Urinary bladder (tissue), 4 donors: ENCODE measurements around the gene CTTNBP2. TPM values are rescaled to one million over a fixed set of nuclear protein-coding genes. Genes with fewer than 3 reads are reported as not detected.

Experiments
- DNase-seq: peaks from one replicate; pipeline ENCODE4 v3.0.0-alpha.2; 2015; ENCODE audit errors: extremely low spot score
- H3K27ac ChIP-seq: one replicate; pipeline ENCODE4 v1.5.1; 2013; ENCODE audit warnings: low read depth, mild to moderate bottlenecking, moderate library complexity
- H3K36me3 ChIP-seq: one replicate; pipeline ENCODE4 v1.6.1; 2013; ENCODE audit warnings: mild to moderate bottlenecking, moderate library complexity; ENCODE audit not compliant: insufficient read depth
- H3K4me1 ChIP-seq: one replicate; pipeline ENCODE4 v1.6.1; 2013; ENCODE audit warnings: mild to moderate bottlenecking, moderate library complexity; ENCODE audit not compliant: insufficient read depth
- H3K4me3 ChIP-seq: one replicate; pipeline ENCODE4 v1.5.1; 2013; ENCODE audit warnings: low read depth, low read length
- WGBS: extraction: QIAGEN DNeasy Blood & Tissue Kit; methylation state at CpG from one replicate; pipeline ENCODE4 v1.1.7; 2013; 5-methylcytosine and 5-hydroxymethylcytosine counted together
- polyA plus RNA-seq: library from polyadenylated mRNA; stranded (reverse); fragments of 200-250 nt; gene quantifications from one replicate; pipeline ENCODE4 v1.2.3, GENCODE V29; 2013
- total RNA-seq: library from RNA; depleted of rRNA; stranded (reverse); fragments of >200 nt; gene quantifications from one replicate; pipeline ENCODE4 v1.2.3, GENCODE V29; 2014
- donor health status: healthy with polysubstance abuse.
- donor health status: healthy.

Gene CTTNBP2
- total and polyA plus RNA-seq, 2 donors, result 6.3 to 13.1 TPM

DNA sequence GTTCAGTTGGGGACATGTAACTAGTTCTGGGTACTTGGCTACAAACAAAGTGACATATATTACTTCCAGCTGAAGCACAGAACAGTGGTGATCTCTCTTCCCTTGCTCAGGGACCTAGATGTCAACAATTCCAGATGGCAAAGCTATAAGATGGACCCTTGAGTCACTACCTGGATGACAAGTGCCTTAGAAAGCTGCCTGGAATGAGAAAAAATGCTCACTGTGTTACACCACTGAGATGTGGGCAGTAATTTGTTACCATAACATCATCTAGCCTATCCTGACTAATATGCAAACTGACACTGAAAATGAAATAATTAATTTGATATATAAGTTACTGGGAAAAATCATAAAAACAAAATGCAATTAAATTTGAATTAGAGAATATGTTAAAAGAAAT is 16.4 kb upstream of the CTTNBP2 start:
- Histone ChIP-seq H3K27ac (no peak overlapping the region), H3K36me3 (no peaks in the 10 kb centered on the region)
- no peak for DNase-seq

DNA sequence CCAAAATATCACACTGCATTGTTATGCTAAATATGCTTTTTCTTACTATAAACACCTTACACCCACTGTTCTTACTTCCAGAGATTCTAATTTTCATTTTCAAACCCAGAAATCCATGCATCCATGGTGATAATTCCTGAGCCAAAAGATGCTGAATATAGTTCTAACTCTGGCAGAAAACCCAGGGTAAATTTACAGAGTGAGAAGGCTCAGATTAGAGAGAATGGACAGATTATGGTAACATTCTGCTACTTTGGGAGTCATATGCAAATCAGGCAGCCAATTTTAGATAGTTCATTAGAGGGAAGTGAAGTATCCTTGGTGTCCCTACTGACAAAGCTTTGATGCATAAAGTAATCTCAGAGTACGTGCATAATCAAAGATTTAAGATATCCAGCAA is 15.4 kb upstream of the CTTNBP2 start:
- Histone ChIP-seq H3K36me3 (no peaks in the 10 kb centered on the region), H3K4me1 (no peaks in the 10 kb centered on the region), H3K4me3 (no peak overlapping the region), H3K27ac (no peak overlapping the region)
- DNase-seq, result no peak
- WGBS, result 67% methylated on average over 1 of the region's 1 CpG

More for the DNA sequence above, 16.4 kb upstream of the CTTNBP2 start:
- Histone ChIP-seq H3K4me1 (no peaks in the 10 kb centered on the region), H3K4me3 (no peak overlapping the region)

DNA sequence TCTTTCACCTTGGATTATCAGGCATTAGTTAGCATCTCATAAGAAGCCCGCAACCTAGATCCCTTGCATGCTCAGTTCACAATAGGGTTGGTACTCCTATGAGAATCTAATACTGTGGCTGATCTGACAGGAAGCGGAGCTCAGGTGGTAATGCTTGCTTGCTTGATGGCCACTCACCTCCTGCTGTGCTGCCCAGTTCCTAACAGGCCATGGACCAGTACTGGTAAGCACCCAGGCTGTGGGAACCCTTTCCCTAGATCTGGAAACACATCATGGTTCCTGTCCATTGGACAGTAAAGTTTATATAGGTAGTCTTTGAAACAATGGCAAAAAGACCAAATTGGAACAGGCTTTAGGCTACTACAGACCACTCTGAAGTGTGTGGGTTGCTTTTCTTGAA is 9.4 kb upstream of the CTTNBP2 start:
- H3K4me1 ChIP-seq, result no peaks in the 10 kb centered on the region
- 99% methylated on average over 2 of the region's 2 CpGs for WGBS
- DNase-seq, result no peak
- H3K36me3 ChIP-seq, result no peaks in the 10 kb centered on the region
- no peak overlapping the region for H3K27ac ChIP-seq
- H3K4me3 ChIP-seq, result no peak overlapping the region

DNA sequence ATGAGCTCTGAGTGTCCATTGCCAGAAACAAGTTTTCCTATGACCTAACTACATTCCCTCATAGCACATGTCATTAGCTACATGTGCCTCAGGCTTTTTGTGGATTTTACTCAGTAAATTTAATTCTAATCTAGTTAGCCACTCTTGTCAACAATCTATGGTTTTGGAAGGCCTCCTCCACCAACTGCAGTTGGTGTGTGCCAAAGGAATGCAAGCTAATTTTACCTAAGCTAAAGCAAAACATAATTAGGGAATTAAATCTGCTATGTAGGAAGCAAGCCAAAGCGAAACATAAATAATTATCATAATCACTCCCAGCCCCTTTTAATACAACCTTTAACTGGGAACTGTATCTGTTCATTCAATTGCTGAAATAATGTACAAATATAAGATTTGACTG is 3.5 kb upstream of the CTTNBP2 start:
- no peak for DNase-seq
- WGBS, result 88% methylated on average over 1 of the region's 1 CpG
- H3K4me1 ChIP-seq, result no peaks in the 10 kb centered on the region
- H3K4me3 ChIP-seq, result no peak overlapping the region
- no peaks in the 10 kb centered on the region for H3K36me3 ChIP-seq
- no peak overlapping the region for H3K27ac ChIP-seq

DNA sequence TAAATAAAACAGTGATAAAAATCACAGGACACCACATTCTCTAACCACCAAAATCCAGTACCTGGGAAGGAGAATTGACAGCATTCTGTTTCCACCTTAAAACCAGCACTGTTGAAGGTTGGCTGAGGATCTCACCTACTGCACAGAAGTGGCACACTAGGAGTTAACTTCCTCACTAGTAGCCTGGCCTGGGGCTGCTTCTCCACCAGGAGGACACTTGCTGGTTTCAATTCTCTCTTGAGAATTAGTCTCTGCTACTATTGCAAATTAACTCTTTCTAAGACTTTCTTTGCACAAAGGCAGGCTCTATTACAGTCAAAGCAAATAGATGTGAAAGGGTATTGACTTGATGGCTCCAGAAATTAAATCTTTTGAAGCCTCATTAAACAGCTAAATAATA is 2.3 kb upstream of the CTTNBP2 start:
- no peak for DNase-seq
- Histone ChIP-seq H3K4me3 (no peak overlapping the region), H3K36me3 (no peaks in the 10 kb centered on the region)

DNA sequence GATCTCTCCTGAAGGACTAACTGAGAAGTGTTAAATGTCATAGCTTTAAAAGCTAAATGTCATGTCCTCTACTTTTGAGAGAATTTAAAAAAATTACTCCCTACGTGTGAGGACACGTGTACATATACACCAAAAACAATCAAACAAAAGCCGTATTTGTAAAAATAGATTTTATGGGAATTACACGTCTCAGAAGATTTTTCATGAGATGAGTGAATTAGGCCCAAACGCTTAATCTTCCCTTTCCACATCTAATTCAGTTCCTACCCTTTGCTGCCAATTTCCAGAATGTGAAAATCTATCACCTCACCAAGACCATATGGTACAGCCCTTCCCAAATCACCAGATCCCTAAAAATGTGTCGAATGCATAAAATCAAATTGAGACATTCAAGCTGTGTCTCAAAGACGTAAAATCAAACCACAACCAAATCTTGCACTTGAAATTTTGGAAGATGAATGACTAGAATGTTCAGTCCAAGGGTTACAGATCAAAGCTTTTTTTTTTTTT is 1.0 kb upstream of the CTTNBP2 start:
- WGBS, result 58% methylated on average over 7 of the region's 7 CpGs
- H3K36me3 ChIP-seq, result no peaks in the 10 kb centered on the region
- no peak for DNase-seq
- no peak overlapping the region for H3K4me3 ChIP-seq
- peaks cover 1% of the 10 kb centered on the region for H3K4me1 ChIP-seq
- H3K27ac ChIP-seq, result no peak overlapping the region

More for the DNA sequence above, 2.3 kb upstream of the CTTNBP2 start:
- Histone ChIP-seq H3K4me1 (peaks cover under 1% of the 10 kb centered on the region), H3K27ac (no peak overlapping the region)

DNA sequence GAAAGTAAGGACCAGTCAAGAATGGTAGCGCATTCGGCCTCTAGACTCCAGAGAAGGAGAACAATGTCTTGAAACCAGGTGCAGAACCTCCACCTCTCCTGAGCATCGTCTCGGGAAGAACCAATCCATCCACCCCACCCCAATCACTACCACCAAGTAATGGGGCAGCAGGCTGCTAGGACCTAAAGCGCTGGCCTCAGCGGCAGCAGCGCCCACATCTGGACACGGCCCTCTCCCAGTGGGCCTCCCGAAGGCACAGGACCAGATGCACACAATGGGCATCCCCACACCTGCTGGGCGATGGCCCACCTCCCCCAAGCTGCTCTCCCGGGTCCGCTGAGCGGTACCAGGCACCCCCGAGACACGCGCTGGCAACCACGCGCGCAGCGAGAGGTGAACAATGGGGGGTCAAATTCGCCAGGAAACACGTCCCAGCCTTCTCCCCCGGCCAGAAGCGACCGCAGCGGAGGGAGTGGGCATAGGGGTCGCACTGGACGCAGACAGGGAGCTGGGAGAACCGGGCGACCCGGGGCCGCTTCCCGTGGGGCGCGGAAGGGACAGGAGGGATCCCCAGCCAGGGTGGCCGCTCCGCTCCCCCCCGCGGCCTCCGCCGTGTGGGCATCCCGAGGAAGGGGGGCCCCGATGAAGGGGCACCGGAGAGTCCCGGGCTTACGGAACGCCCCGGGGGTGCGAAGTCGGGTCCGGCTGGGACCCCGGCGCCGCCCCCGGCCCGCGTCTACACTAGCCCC is 506 bp downstream of the CTTNBP2 start:
- DNase-seq, result no peak
- Histone ChIP-seq H3K27ac (no peak overlapping the region), H3K4me3 (peak overlapping the region; percentile 87), H3K4me1 (peaks cover 1% of the 10 kb centered on the region), H3K36me3 (no peaks in the 10 kb centered on the region)
- under 1% methylated on average over 57 of the region's 57 CpGs for WGBS

DNA sequence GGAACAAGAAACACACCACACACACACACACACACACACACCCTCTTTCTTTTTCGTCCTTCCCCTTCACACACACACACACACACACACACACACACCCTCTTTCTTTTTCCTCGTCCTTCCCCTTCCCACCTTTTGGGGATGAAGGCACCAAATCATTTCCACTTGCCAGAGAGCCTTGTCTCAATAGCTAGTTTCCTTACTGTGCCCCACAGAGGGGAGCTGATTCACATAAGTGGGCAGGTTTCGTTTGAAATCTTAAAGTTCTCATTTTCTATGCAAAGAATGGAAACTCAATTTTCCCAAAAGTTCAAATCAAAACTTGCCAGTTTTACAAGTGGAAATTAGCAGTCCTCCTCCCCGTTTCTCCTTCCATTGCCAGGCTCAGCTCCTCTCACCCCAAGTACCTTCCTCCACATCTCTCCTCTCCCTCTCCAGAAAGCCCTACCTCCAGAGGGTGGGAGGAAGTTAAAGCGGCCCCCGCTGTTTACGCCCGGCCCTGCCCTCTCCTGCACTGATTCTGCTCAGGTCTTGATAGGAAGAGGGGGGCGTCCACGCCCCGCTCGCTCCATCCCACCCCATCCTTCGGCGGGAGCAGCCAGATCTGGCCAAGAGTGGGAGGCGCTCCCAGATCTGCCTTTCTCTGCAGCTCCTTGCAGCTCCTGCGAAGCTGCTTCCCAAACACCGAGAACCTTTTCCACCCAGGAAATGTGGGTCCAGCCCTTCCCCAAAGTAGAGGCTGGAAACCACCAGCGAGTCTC is 1.3 kb downstream of the CTTNBP2 start:
- no peak for DNase-seq
- Histone ChIP-seq H3K4me3 (peak overlapping the region; percentile 87), H3K36me3 (no peaks in the 10 kb centered on the region), H3K4me1 (peaks cover 1% of the 10 kb centered on the region), H3K27ac (no peak overlapping the region)
- WGBS, result 3% methylated on average over 18 of the region's 18 CpGs

DNA sequence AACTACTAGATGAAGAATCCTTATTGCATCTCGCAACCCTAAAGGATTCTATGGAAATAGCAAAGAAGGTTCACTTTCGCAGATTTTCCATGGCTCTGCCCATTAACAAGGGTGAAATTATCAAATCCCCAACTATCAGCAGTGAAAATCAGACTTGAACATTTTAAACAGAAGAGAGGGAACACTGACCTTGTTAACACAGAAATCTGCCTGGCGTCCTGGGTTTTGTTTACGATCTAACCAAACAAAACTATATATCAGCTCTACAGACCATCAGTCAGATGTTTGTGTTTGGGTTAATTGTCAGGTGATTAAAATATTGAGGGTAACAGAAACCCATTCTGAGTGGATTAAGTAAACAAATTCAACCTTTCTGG is 1.9 kb downstream of the CTTNBP2 start:
- Histone ChIP-seq H3K4me1 (peaks cover 1% of the 10 kb centered on the region), H3K27ac (no peak overlapping the region), H3K36me3 (no peaks in the 10 kb centered on the region), H3K4me3 (peak overlapping the region; percentile 87)
- DNase-seq, result no peak
- 57% methylated on average over 4 of the region's 4 CpGs for WGBS

DNA sequence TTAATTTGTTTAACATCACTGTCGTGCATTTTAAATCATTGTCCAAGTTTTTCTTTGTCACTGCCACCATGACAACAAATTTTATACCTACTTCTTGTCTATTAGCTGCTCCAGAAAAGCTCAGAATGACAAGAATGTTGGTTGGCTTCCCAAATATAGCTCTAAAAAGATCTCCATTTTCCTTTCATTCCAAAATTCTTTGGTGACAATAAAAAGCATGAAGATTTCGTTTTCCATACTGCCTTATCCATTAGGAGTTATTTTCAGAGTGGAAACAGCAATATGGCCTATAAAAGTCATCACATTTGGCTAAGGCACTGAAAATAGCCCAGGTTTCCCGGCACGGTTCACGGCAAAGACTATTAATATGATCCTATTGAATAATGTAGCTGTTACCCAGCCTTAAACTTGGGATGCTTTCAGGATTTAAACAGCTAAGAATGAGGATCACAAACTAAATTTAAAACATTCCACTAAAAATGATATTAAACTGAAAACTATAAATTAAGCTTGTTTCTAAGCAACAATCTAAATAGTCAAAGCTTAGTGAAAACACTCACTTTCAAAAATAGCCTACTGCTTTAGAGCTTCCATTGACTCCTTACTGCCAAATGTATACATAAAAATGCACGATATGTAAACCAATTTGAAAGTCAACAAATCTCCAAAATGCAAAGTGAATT is 2.7 kb downstream of the CTTNBP2 start:
- no peak overlapping the region for H3K4me3 ChIP-seq
- WGBS, result 30% methylated on average over 6 of the region's 6 CpGs

DNA sequence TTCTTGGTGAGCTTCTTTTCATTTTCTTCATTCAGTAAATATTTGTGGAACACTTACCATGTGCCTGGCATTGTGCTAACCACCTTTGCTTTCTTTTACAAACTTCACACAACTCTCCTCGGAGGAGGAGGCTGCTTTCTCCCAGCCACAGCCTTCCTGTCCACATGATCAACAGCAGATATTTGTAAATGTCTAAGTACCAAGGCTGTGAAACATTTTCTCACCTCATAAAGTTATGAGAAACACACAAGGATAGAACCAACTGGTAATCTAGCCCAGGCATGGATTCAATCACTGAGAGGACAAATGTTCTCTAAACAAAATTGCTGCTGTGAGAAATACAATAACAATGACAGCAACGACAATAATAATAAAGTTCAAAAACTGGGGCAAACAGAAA is 3.9 kb downstream of the CTTNBP2 start:
- peaks cover 1% of the 10 kb centered on the region for H3K4me1 ChIP-seq

More for the DNA sequence above, 2.7 kb downstream of the CTTNBP2 start:
- Histone ChIP-seq H3K36me3 (no peaks in the 10 kb centered on the region), H3K27ac (no peak overlapping the region), H3K4me1 (peaks cover 1% of the 10 kb centered on the region)
- no peak for DNase-seq

DNA sequence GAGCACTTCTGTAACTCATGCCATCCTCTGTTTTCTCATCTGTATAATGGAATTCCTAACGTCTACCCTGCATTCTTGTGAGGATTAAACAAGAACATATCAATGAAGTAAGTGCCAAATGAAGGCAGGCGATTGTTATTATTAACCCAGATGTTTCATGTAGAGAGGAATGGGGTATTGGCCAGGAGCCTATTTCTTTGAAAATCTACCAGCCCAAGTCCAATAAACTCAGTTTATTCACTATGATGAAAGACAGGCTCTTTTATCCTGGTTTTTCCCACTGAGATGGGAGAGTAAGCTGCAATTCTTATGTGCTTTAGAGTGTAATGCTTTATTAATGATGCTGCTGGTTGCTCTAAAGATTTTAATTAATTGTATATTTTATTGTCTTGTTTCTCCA is 9.6 kb downstream of the CTTNBP2 start:
- no peak overlapping the region for H3K27ac ChIP-seq
- H3K4me3 ChIP-seq, result no peak overlapping the region
- 36% methylated on average over 2 of the region's 2 CpGs for WGBS
- no peaks in the 10 kb centered on the region for H3K36me3 ChIP-seq
- no peak for DNase-seq
- no peaks in the 10 kb centered on the region for H3K4me1 ChIP-seq

More for the DNA sequence above, 3.9 kb downstream of the CTTNBP2 start:
- WGBS, result 40% methylated on average over 2 of the region's 2 CpGs
- H3K27ac ChIP-seq, result no peak overlapping the region
- DNase-seq, result no peak
- H3K36me3 ChIP-seq, result no peaks in the 10 kb centered on the region
- H3K4me3 ChIP-seq, result no peak overlapping the region

DNA sequence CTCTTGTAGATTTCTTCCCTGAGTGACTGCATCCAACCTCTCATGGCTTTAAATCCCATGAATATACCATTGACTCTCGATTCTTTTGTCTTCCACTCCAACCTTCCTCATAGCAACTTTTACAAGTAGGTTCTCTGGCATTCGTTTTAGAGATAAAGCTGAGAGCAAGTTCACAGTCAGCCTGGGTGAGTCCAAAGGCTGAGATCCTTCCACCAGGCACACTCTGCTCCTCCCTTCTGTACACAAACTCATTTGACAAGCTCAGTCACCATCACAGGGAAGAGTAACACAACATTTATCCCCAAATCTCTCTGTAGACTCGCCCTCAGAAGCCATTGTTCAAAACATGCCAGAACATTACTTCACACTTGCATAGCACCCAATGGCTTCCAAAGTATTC is 10.9 kb downstream of the CTTNBP2 start:
- Histone ChIP-seq H3K4me1 (no peaks in the 10 kb centered on the region), H3K4me3 (no peak overlapping the region), H3K36me3 (no peaks in the 10 kb centered on the region), H3K27ac (no peak overlapping the region)
- 44% methylated on average over 3 of the region's 3 CpGs for WGBS
- DNase-seq, result no peak
